WERI-Rb-1 (cell line): Measurements from ENCODE around the gene APOBEC3H.

Experiments used
- DNase-seq: peaks from one replicate; pipeline ENCODE4 v3.0.0-alpha.2; 2020
- H3K27ac ChIP-seq: fragments of 250-450 bp; sonication (Bioruptor Pico); 2 replicates; pipeline ENCODE4 v1.5.1; 2020; ENCODE audit warnings: mild to moderate bottlenecking, moderate library complexity
- H3K27me3 ChIP-seq: fragments of 250-450 bp; sonication (Bioruptor Pico); 2 replicates; pipeline ENCODE4 v1.5.1; 2021; ENCODE audit warnings: mild to moderate bottlenecking, low read depth, moderate library complexity; ENCODE audit not compliant: insufficient read depth, severe bottlenecking
- H3K36me3 ChIP-seq: fragments of 250-450 bp; sonication (Bioruptor Pico); 2 replicates; pipeline ENCODE4 v1.5.1; 2020; ENCODE audit warnings: mild to moderate bottlenecking, moderate library complexity
- H3K4me3 ChIP-seq: 2 replicates; pipeline ENCODE4 v1.5.1; 2011; ENCODE audit warnings: low read depth, mild to moderate bottlenecking, control low read depth, low read length
- H3K9me3 ChIP-seq: fragments of 250-450 bp; sonication (Bioruptor Pico); 2 replicates; pipeline ENCODE4 v1.5.1; 2021; ENCODE audit warnings: mild to moderate bottlenecking, moderate library complexity; ENCODE audit not compliant: severe bottlenecking
- TF ChIP-seq, protein P1 (sequence below): IDR thresholded peaks from 2 replicates; pipeline ENCODE4 v1.5.1; 2011; ENCODE audit warnings: low read depth, mild to moderate bottlenecking, control low read depth, inconsistent platforms, low read length

Gene APOBEC3H

DNA sequence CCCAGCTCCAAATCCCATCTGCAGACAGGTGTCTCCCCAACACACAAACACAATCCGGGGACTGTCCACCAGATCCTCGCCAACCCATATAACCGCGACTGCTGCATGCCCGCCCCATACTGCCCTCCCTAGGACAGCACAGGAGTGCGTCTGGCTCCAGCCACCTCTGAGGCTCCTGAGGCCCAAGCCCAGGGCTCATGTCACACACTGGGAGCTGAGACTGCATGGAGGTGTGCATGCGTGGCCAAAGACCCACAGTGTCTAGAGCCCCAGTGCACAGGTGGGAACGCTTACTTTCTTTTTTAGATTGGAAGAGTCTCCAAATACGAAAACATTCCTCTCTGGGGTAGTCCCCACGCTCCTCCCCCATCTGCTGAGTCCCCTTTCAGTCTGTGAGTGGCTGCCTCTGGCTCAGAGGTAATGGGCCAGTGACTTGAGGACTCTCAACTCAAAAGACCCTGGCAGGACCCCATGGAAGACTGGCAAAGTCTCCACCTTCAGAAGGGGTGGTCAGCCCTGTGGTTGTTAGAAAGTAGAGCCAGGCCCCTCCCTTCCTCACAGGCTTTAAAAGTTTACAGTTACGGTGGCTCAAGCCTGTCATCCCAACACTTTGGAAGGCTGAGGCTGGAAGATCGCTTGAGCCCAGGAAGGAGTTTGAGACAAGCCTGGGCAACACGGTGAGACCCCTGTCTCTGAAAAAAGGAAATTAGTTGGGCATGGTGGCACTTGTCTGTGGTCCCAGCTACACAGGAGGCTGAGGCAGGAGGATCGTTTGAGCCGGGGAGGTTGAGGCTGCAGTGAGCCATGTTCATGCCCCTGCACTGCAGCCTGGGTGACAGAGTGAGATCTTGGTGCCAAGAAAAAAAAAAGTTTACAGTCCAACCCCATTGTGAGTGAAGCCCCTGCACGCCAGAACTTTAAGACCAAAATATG, 53.1 kb downstream of the APOBEC3H start:
- TF ChIP-seq, protein P1, sequence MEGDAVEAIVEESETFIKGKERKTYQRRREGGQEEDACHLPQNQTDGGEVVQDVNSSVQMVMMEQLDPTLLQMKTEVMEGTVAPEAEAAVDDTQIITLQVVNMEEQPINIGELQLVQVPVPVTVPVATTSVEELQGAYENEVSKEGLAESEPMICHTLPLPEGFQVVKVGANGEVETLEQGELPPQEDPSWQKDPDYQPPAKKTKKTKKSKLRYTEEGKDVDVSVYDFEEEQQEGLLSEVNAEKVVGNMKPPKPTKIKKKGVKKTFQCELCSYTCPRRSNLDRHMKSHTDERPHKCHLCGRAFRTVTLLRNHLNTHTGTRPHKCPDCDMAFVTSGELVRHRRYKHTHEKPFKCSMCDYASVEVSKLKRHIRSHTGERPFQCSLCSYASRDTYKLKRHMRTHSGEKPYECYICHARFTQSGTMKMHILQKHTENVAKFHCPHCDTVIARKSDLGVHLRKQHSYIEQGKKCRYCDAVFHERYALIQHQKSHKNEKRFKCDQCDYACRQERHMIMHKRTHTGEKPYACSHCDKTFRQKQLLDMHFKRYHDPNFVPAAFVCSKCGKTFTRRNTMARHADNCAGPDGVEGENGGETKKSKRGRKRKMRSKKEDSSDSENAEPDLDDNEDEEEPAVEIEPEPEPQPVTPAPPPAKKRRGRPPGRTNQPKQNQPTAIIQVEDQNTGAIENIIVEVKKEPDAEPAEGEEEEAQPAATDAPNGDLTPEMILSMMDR: no peak
- H3K27me3 ChIP-seq: no peaks in the 10 kb centered on the region
- no peak for DNase-seq
- no peaks in the 10 kb centered on the region for H3K9me3 ChIP-seq
- H3K27ac ChIP-seq: no peak overlapping the region
- H3K36me3 ChIP-seq: peaks cover 7% of the 10 kb centered on the region
- H3K4me3 ChIP-seq: no peak overlapping the region

DNA sequence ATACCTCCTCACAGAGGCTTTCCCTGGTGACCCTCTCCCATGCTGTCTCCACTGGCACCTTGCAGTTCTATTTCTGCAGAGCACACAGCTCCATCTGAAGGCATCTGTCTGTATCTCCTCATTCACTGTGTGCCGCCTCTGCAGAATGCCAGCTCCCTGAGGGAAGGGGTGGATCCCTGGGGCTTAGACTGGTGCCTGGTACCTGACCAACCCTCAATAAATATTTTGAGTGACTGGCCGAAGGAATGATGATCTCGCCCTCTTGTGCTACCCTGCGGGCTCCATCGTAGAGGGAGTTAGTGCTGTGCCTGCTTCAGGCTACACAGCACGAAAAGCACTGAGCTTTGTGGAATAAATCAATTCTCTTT, 53.8 kb downstream of the APOBEC3H start:
- TF ChIP-seq, protein P1: no peak
- no peak for DNase-seq
- no peak overlapping the region for H3K27ac ChIP-seq
- peaks cover 7% of the 10 kb centered on the region for H3K36me3 ChIP-seq
- no peaks in the 10 kb centered on the region for H3K27me3 ChIP-seq
- no peak overlapping the region for H3K4me3 ChIP-seq
- H3K9me3 ChIP-seq: no peaks in the 10 kb centered on the region

DNA sequence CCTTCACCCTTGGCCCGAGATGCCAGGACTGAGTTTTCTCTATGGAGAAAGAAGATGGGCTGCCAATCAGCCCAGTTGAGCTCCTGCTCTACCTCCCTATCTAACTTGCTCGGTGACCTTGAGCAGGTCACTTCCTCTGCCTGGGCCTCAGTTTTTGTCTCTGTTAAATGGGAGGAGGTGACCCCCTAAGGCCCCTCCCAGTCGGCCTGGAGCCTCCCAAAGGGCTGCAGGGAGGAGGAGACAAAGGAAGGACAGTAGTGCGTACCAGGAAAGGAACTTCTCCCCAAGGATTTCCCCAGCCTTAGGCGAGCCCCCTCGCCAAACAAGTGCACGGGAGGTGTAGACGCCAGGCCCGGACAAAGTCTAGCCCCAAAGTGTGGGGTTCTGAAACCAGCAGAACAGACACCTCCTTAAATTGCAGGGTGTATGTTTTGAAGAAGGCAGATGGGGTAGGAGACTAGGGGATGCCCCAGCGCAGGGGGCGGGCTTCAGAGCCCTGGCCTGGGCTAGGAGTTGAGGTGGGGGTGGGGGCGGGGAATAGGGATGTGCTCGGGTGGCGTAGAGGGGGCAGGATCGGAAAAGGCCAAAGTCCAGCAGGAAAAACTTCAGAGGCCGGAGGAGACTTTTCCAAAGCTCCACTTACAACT, 54.4 kb downstream of the APOBEC3H start:
- Histone ChIP-seq H3K27ac (no peak overlapping the region), H3K9me3 (no peaks in the 10 kb centered on the region), H3K36me3 (peaks cover 7% of the 10 kb centered on the region), H3K27me3 (no peaks in the 10 kb centered on the region), H3K4me3 (peak overlapping the region; percentile 76)
- TF ChIP-seq, protein P1: no peak
- no peak for DNase-seq

DNA sequence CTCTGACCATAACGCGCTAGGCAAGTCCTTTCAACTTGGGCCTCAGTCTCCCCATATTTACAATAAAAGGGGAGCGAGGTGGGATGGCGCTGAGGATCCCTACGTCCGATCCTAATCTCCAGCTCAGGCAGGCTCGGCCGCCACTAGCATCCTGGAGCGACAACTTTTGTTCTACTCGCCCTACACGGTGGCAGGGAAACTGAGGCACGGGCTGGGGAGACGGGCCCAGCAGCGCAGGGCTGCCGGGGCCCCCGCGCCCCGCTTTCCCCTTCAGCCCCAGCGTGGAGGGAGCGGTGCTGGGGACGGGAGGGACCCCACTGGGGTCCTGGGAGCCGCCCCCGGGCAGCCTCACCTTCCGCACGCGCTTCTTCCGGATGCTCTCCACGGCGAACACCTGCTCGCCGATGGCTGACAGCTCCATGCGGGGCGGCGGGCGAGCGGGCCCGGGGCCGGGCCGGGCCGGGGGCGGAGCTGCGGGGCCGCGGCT, 55.0 kb downstream of the APOBEC3H start:
- TF ChIP-seq, protein P1: no peak
- Histone ChIP-seq H3K27me3 (no peaks in the 10 kb centered on the region), H3K4me3 (peak overlapping the region; percentile 76), H3K9me3 (no peaks in the 10 kb centered on the region), H3K27ac (peak overlapping the region; percentile 66), H3K36me3 (peaks cover 7% of the 10 kb centered on the region)
- DNase-seq: no peak

DNA sequence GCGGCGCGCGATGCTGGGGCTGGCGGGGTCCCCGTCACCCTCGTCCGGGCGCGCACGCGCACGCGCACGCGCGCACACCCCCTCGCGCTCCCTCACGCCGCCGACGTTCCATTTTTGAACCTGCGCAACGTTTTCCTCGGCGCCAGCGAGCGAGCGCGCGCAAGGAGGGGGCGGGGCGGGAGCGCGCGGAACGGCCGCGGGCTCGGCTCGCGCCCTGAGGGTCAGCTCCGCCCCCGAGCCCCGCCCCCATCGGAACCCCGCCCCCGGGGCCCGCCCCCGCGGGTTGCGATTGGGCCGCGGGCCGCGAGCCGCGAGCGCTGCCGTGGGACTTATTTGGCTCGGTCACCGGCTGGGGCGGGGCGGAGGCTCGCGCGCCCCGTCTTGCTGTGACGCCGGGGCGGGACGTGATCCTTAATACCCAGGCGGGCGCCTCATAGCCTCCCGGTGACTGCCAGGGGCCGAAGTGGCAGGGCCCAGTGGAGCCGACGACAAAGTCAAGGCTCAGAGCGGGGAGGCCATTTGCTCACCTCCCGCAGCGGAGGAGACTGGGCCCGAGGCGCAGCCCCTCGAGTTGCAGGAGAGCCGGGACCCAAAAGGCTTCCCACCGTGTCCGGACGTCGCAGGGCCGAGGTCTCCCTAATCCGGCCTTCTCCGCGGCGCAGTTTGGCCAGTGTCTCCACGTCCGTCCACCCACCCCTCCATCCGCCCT, 55.6 kb downstream of the APOBEC3H start, which contains the start of gene CBX7:
CBX7 (minus strand) TSS at position 170 of the 709 bp plus-strand sequence. CDS start 236 bp downstream, outside the sequence.
- H3K27me3 ChIP-seq: no peaks in the 10 kb centered on the region
- H3K4me3 ChIP-seq: peak within 1 kb of the TSS; percentile 76
- H3K36me3 ChIP-seq: peaks cover 7% of the 10 kb centered on the region
- H3K9me3 ChIP-seq: no peaks in the 10 kb centered on the region
- H3K27ac ChIP-seq: peak within 1 kb of the TSS; percentile 90
- TF ChIP-seq, protein P1: no peak
- peak; percentile 94 for DNase-seq
